GM23338 (cell line): Measurements from ENCODE around the gene SON. TPM values are rescaled to one million over a fixed set of nuclear protein-coding genes. Genes with fewer than 3 reads are reported as not detected.
A peak's percentile ranks its signal among the peaks of the same experiment; 100 is the strongest.
"Not testable (repeated sequence)": the region's sequence is repeated elsewhere in the genome, so short reads cannot be mapped to it uniquely, and the experiment has no call there.

Experiments used
- ATAC-seq: fragments of 200-7000 bp; cut with Tn5 transposase; 3 replicates; pipeline ENCODE4 v1.9.1; 2020
- DNase-seq: peaks from one replicate; pipeline ENCODE4 v3.0.0-alpha.2; 2015; ENCODE audit warnings: low spot score
- H2AFZ ChIP-seq: fragments of 200-600 bp; sonication (generic); 2 replicates; pipeline ENCODE4 v1.8.0; 2016; ENCODE audit warnings: antibody characterized with exemption, mild to moderate bottlenecking, moderate library complexity
- H3F3A ChIP-seq: fragments of 200-600 bp; sonication (generic); replicated peaks from 2 replicates; pipeline ENCODE4 v1.8.0; 2017; ENCODE audit warnings: antibody characterized with exemption, mixed run types, low read depth
- H3K27ac ChIP-seq: fragments of 200-600 bp; sonication (generic); 2 replicates; pipeline ENCODE4 v1.6.1; 2016; ENCODE audit warnings: low read depth
- H3K27me3 ChIP-seq: fragments of 200-600 bp; sonication (generic); 2 replicates; pipeline ENCODE4 v1.8.0; 2016; ENCODE audit warnings: mild to moderate bottlenecking, mixed run types, moderate library complexity; ENCODE audit not compliant: insufficient read depth
- H3K36me3 ChIP-seq: fragments of 200-600 bp; sonication (generic); 2 replicates; pipeline ENCODE4 v1.8.0; 2016; ENCODE audit warnings: mild to moderate bottlenecking; ENCODE audit not compliant: insufficient read depth
- H3K4me1 ChIP-seq: fragments of 200-600 bp; sonication (generic); 2 replicates; pipeline ENCODE4 v1.8.0; 2016; ENCODE audit warnings: mild to moderate bottlenecking, moderate library complexity; ENCODE audit not compliant: insufficient read depth
- H3K4me2 ChIP-seq: fragments of 200-600 bp; sonication (generic); 2 replicates; pipeline ENCODE4 v1.7.1; 2017; ENCODE audit warnings: mixed run types
- H3K4me3 ChIP-seq: fragments of 200-600 bp; sonication (generic); 2 replicates; pipeline ENCODE4 v1.6.1; 2016; ENCODE audit warnings: mixed run types
- H3K79me2 ChIP-seq: fragments of 200-600 bp; sonication (generic); replicated peaks from 2 replicates; pipeline ENCODE4 v1.8.0; 2017; ENCODE audit warnings: mild to moderate bottlenecking; ENCODE audit not compliant: insufficient read depth
- H3K9me2 ChIP-seq: fragments of 200-600 bp; sonication (generic); 2 replicates; pipeline ENCODE4 v1.8.0; 2017; ENCODE audit not compliant: insufficient read depth
- H4K20me1 ChIP-seq: fragments of 200-600 bp; sonication (generic); replicated peaks from 2 replicates; pipeline ENCODE4 v1.8.0; 2017; ENCODE audit warnings: mild to moderate bottlenecking; ENCODE audit not compliant: insufficient read depth
- H3K27ac Mint-ChIP-seq: 2 replicates; pipeline ENCODE4 v1.8.0; 2020; ENCODE audit warnings: inconsistent platforms, mild to moderate bottlenecking, moderate library complexity, mixed read lengths
- H3K27me3 Mint-ChIP-seq: 3 replicates; pipeline ENCODE4 v1.8.0; 2022; ENCODE audit warnings: low read depth, mild to moderate bottlenecking, moderate library complexity, mixed read lengths, inconsistent platforms; ENCODE audit not compliant: insufficient read depth, poor library complexity
- H3K36me3 Mint-ChIP-seq: 3 replicates; pipeline ENCODE4 v1.8.0; 2021; ENCODE audit warnings: low read depth, mild to moderate bottlenecking, inconsistent platforms, moderate library complexity, mixed read lengths
- H3K4me1 Mint-ChIP-seq: 3 replicates; pipeline ENCODE4 v1.8.0; 2020; ENCODE audit warnings: mild to moderate bottlenecking, inconsistent platforms, mixed read lengths
- H3K4me3 Mint-ChIP-seq: 3 replicates; pipeline ENCODE4 v1.8.0; 2021; ENCODE audit warnings: moderate library complexity, mild to moderate bottlenecking, inconsistent platforms, mixed read lengths
- H3K9me3 Mint-ChIP-seq: 3 replicates; pipeline ENCODE4 v1.8.0; 2020; ENCODE audit warnings: moderate library complexity, mild to moderate bottlenecking, inconsistent platforms, mixed read lengths
- CREB1 ChIP-seq: fragments of 250-450 bp; sonication (Bioruptor Pico); IDR thresholded peaks from 2 replicates; pipeline ENCODE4 v1.5.0; 2020; ENCODE audit warnings: low read depth, mild to moderate bottlenecking, moderate library complexity
- EZH2 ChIP-seq: fragments of 200-600 bp; sonication (generic); IDR thresholded peaks from one replicate; pipeline ENCODE4 v1.8.0; 2017; ENCODE audit warnings: antibody characterized with exemption, mild to moderate bottlenecking, low read depth; ENCODE audit not compliant: unreplicated experiment
- JUNB ChIP-seq: IDR thresholded peaks from one replicate; pipeline ENCODE4 v1.6.1; 2016; ENCODE audit warnings: antibody characterized with exemption; ENCODE audit not compliant: unreplicated experiment
- REST ChIP-seq: IDR thresholded peaks from one replicate; pipeline ENCODE4 v1.6.1; 2018; ENCODE audit warnings: antibody characterized with exemption; ENCODE audit not compliant: unreplicated experiment
- STAT1 ChIP-seq: IDR thresholded peaks from one replicate; pipeline ENCODE4 v1.6.1; 2016; ENCODE audit warnings: antibody characterized with exemption; ENCODE audit not compliant: unreplicated experiment
- ZNF462 ChIP-seq: fragments of 250-450 bp; sonication (Bioruptor Pico); IDR thresholded peaks from 2 replicates; pipeline ENCODE4 v1.5.0; 2020; ENCODE audit warnings: mild to moderate bottlenecking, moderate library complexity
- polyA plus RNA-seq: library from polyadenylated mRNA; unstranded; fragments of >200 nt; fragmentation: Nextera tagmentation; extraction: Ambion mirVana; gene quantifications from 2 replicates; pipeline ENCODE4 v1.2.1, GENCODE V29; 2016
- total RNA-seq: library from RNA; depleted of rRNA; stranded (reverse); fragments of >200 nt; shearing (Covaris generic); gene quantifications from 2 replicates; pipeline ENCODE4 v1.2.3, GENCODE V29; 2014

The SON gene
- total and polyA plus RNA-seq, 2 experiments from 2014 or later: 361 to 1,421 TPM

GRCh38 chr21:33569991-33570390 is 27.2 kb downstream of the SON start (continued):
- no peak for TF ChIP-seq ZNF462 (CRISPR knock-in tag)
- no peak for TF ChIP-seq JUNB
- no peak for TF ChIP-seq EZH2
- no peak for TF ChIP-seq STAT1
- no peak for TF ChIP-seq REST

GRCh38 chr21:33572350-33572749 is 29.5 kb downstream of the SON start:
- Histone ChIP-seq H3K79me2 (no peaks in the 10 kb centered on the region; the same call in 1 of the 2 replicates), H3K9me2 (no peaks in the 10 kb centered on the region), H3K27me3 (no peaks in the 10 kb centered on the region), H3K4me3 (no peak overlapping the region), H3K4me2 (no peak overlapping the region), H3K36me3 (peaks cover 47% of the 10 kb centered on the region), H3F3A (peaks cover 6% of the 10 kb centered on the region; the same call in 1 of the 2 replicates), H2AFZ (no peak overlapping the region), H3K4me1 (no peaks in the 10 kb centered on the region), H3K27ac (no peak overlapping the region), H4K20me1 (peaks cover 18% of the 10 kb centered on the region)
- Mint-ChIP-seq H3K4me3 (no peak overlapping the region), H3K36me3 (peaks cover 76% of the 10 kb centered on the region), H3K4me1 (no peaks in the 10 kb centered on the region), H3K9me3 (no peaks in the 10 kb centered on the region), H3K27ac (no peak overlapping the region), H3K27me3 (no peaks in the 10 kb centered on the region)
- TF ChIP-seq CREB1 (CRISPR knock-in tag): no peak
- no peak for DNase-seq
- no peak for ATAC-seq

- not testable (repeated sequence) for DNase-seq, H4K20me1 ChIP-seq, H3F3A ChIP-seq, H3K27me3 Mint-ChIP-seq, H3K4me3 Mint-ChIP-seq, H3K27ac ChIP-seq, H3K9me3 Mint-ChIP-seq, H3K4me1 Mint-ChIP-seq, H3K4me3 ChIP-seq, H2AFZ ChIP-seq, ATAC-seq, H3K4me1 ChIP-seq, H3K9me2 ChIP-seq, H3K79me2 ChIP-seq, H3K27me3 ChIP-seq, H3K4me2 ChIP-seq
- H3K36me3 ChIP-seq: peaks cover 27% of the 10 kb centered on the region
- Mint-ChIP-seq H3K36me3 (peaks cover 63% of the 10 kb centered on the region), H3K27ac (0 out of 2 replicates have a peak overlapping the region, but pooled peaks have one; percentile 21)
Measured at GRCh38 chr21:33576741-33577141, 33.9 kb downstream of the SON start.
